HG02759 (cell line): ENCODE results near the gene PLA2G2E.
"Not testable (repeated sequence)": the region's sequence is repeated elsewhere in the genome, so short reads cannot be mapped to it uniquely, and the experiment has no call there.

Experiments
- ATAC-seq: cut with Tn5 transposase; IDR thresholded peaks from one replicate; pipeline ENCODE4 v1.9.1; 2021; ENCODE audit warnings: mild to moderate bottlenecking, moderate library complexity; ENCODE audit not compliant: unreplicated experiment

Gene PLA2G2E

DNA sequence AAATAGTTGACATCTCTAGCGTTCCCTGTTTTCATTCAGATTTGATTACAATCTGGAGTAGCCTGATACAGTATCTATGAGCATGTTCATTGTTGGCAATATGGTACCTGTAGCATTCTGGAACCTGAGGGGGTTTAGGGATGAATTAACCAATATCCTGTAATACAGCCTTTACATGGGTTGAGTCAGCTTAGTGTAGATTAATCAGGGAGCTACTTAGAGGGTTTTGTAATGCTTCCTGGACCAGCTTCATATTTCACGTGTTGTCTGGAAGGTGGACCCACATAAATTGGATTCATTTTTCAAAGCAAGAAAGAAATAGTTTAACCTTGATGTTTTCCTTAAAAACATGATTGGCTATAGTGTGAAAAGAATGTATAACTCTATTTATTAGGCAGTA lies 37.6 kb downstream of the PLA2G2E start:
- ATAC-seq: no peak

DNA sequence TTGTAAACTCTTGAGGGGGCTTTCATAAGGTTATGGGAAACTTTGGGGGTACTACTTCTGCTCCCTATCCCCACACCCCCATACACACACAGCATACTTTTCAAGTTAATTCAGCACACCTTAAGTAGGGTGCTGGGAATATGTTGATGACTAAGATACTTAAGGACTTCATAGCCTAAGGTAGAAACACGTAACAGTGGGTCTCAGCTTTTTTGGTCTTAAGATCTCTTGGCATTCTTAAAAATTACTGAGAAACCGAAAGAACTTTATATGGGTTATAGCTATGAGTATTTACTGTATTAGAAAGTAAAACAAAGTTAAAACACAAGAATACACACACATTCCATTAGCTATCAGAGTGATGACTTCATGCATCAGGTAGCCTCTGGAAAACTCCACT lies 39.1 kb downstream of the PLA2G2E start:
- ATAC-seq: no peak

DNA sequence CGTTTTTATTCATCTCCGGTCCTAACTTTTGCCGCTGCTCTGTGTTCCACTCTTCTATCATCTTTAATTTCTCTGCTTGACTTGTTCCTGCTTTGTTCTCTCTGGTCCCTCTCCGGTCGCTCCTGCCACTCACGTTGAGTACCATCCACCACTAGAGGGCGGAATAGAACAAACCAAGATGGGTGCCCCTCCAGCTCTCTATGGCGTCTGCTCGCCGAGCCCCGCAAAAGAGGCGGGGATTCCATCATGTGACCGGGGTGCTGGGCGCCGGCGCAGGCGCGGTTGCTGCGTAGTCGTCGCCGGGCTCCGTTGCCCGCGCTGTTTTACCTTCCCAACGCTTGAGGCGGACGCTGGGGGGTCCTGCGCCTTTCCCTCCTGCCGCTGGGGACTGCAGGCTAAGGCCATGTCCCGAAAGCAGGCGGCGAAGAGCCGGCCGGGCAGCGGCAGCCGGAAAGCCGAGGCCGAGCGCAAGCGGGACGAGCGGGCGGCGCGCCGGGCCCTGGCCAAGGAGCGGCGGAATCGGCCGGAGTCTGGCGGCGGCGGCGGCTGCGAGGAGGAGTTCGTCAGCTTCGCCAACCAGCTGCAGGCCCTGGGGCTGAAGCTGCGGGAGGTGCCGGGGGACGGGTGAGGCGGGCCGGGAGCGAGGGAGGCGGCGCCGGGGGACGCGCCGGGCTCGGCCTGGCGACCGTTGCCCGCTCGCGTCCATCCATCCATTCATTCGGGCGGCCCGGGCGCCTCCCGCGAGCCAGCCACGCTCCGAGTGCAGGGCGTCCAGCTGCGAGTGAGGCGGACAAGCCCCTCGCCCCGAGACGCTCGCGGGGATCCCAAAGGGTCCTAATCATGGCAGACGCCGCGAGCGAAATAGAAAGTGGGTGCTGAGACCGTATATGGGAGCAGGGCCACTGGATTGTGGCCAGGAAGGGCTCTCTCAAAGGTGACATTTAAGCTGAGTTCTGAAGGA lies 41.0 kb downstream of the PLA2G2E start, which contains the start of gene OTUD3:
Gene OTUD3 (plus strand): TSS at position 285 of the 961 bp plus-strand sequence. CDS start 119 bp downstream, at position 404.
- peak; percentile 95 for ATAC-seq

DNA sequence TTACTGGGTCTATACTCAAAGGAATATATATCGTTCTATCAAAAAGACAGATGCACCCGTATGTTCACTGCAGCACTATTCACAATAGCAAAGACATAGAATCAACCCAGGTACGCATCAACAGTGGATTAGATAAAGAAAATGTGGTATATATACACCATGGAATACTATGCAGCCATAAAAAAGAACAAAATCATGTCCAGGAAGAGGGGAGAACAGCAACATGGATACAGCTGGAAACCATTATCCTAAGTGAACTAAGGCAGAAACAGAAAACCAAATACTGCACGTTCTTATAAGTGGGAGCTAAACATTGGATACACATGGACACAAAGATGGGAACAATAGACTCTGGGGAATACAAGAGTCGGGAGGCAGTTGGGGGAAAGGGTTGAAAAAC lies 42.6 kb downstream of the PLA2G2E start:
- ATAC-seq: not testable (repeated sequence)

DNA sequence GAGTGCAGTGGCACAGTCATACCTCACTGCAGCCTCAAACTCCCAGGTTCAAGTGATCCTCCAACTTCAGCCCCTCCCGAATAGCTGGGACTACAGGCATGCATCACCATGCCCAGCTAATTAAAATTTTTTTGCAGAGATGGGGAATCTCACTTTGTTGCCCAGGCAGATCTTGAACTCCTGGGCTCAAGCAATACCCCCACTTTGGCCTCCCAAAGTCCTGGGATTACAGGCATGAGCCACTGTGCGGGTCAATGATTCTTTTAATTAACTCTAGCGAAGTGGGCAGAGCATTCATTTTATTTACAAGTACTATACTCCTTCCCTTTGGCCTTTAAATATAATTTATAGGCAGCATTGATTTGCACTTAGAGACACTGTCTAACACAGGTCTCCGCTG lies 43.8 kb downstream of the PLA2G2E start:
- no peak for ATAC-seq

DNA sequence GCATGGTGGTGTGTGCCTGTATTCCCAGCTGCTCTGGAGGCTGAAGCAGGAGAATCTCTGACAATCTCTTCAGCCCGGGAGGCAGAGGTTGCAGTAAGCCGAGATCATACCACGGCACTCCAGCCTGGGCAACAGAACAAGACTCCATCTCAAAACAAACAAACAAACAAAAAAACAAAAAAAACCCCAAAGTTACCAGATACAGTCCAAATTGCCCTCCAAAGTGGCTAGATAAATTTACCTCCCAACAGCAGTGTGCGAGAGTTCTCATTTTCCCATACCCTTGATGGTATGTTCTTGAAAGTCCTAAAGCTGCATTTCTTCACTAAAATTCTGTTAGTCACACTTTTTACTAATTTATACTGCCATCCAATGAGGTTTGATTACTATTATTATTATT lies 44.2 kb downstream of the PLA2G2E start:
- ATAC-seq: no peak

DNA sequence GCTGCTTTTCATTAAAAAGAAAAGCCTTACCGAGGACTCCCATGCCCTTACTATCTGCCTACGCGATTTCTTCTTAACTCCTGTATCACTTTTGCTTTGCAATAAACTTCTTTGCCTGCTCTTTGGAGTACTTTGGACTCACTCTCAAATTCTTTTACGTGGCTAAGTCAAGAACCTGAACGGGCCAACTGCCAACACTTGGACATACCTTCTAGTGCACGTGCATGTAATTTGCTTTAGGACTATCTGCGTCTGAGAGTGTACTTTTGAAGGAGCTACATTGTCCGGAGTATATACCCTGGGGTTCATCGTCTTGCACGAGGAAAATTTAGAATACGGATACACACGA lies 44.8 kb downstream of the PLA2G2E start:
- no peak for ATAC-seq

DNA sequence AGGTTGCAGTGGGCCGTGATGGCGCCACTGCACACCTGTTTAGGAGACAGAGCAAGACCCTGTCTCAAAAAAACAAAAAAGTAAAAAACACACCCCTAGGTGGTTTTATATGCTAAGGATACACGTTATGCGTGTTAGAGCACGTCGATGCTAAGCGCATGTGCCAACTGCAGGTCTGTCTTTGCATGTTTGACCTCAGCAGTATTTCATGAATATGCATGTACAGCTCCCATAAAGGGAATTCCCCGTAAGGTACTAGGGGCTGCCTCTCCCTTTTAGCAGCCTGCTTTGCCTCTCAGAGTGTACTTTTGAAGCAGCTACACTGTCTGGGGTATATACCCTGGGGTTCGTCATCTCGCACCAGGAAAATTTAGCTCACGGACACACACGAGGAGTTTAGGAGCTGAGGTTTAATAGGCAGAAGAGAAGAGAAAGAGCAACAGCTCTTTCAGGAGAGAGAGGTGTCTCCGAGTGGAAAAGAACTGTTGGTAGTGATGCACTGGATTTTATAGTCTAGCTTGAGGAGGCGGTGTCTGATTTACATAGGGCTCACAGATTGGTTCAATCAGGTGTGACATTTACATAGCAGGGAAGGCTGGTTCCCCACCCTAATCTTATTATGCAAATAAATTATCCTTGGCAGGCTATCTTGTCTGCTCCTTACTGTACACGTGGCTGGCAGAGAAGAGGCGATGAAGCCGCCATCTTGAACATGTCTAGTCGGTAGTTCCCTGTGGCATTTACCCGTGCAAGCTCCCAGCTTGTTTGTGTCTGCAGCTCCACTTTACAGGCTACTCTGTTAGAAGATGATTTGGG lies 45.4 kb downstream of the PLA2G2E start:
- ATAC-seq: no peak

DNA sequence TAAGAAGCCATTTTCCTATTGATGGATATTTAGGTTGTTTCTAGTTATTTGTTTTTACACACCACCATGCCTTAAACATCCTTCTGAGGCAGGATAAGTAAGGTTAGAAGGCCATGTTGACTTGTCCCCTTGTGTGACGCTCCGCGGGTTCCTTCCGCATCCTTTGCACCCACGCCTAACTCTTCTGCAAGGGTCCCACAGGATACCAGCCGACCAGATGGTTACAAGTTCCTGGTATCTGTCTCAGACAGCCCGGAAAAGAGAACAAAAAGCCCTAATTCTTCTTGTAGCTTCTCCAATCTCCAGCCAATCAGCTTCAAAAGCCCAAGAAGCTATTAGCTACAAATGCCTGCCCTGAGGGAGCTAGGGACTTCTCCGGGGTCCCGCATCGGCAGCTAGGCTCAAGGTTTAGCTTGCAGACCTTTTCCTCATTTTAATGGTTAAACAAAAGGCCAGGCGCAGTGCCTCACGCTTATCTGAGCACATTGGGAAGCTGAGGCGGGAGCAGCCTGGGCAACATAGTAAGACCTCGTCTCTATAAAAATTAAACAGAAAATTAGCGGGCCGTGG lies 46.2 kb downstream of the PLA2G2E start:
- no peak for ATAC-seq

DNA sequence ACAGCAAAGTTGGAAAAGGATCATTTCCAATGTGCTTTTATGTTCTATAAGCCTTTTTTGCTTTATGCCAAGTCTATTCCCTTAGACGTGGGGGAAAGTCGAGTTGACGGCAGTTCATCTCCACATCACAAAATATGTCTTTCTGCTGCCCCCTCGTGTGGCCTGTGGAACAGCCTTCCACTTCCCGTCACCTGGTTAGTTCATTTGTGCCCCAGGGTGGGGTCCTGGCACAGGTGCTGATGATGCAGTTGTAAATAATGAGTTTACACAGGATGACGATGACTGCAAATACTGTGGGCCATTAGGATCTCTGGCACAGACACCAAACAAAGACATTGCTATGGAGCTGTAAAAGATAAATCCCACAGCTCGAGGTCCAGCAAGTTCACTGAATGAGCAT lies 51.2 kb downstream of the PLA2G2E start:
- ATAC-seq: no peak
